ENCODE measurements around the gene LSAMP. TPM values are rescaled to one million over a fixed set of nuclear protein-coding genes. Genes with fewer than 3 reads are reported as not detected.

The LSAMP gene
- total RNA-seq, 1 experiment from 2014 or later, result 0.90 TPM

- no peak overlapping the region for H3K18ac ChIP-seq (ENCODE audit: insufficient read length, low read depth, low read length)
- no peaks in the 10 kb centered on the region for H3K79me2 ChIP-seq (ENCODE audit: insufficient read depth, low read length)
- no peak overlapping the region for H2BK5ac ChIP-seq (ENCODE audit: insufficient read length, low read length)
- no peaks in the 10 kb centered on the region for H3K23me2 ChIP-seq (ENCODE audit: insufficient read length, low read depth, low read length, poor library complexity, severe bottlenecking)
- no peak overlapping the region for H3K14ac ChIP-seq (ENCODE audit: insufficient read depth, low read length)
- H3K27ac ChIP-seq (ENCODE audit: insufficient read length, low read depth, low read length), result no peak overlapping the region
- H3K4me2 ChIP-seq (ENCODE audit: insufficient read depth, insufficient read length, low read length), result no peak overlapping the region
- no peak overlapping the region for H3K4me3 Mint-ChIP-seq
- H3K9ac ChIP-seq (ENCODE audit: extremely low read depth, insufficient read length, low read length), result no peak overlapping the region
- no peak overlapping the region for H3K56ac ChIP-seq (ENCODE audit: insufficient read length, low read depth, low read length)
- no peak overlapping the region for H3K4ac ChIP-seq (ENCODE audit: low read depth, low read length)
- no peak overlapping the region for H2AK5ac ChIP-seq (ENCODE audit: insufficient read length, low read length)
- no peaks in the 10 kb centered on the region for H3K9me3 ChIP-seq (ENCODE audit: control insufficient read depth, low read depth, low read length)
- H2BK120ac ChIP-seq (ENCODE audit: low read depth, low read length, poor library complexity, severe bottlenecking), result no peak overlapping the region
- H2BK20ac ChIP-seq (ENCODE audit: low read depth, low read length, poor library complexity, severe bottlenecking), result no peak overlapping the region
- H3K36me3 Mint-ChIP-seq (ENCODE audit: insufficient read depth in 1 of 3, low read depth in 3 of 3), result no peaks in the 10 kb centered on the region
- no peak overlapping the region for H3K27ac Mint-ChIP-seq
- no peak overlapping the region for H2AFZ ChIP-seq (ENCODE audit: low read length)
- no peaks in the 10 kb centered on the region for H3K27me3 ChIP-seq (ENCODE audit: insufficient read depth, low read length)
- H4K5ac ChIP-seq (ENCODE audit: insufficient read length, low read depth, low read length), result no peak overlapping the region
- H4K8ac ChIP-seq (replicated peaks; ENCODE audit: insufficient read length, low read depth, low read length), result no peak overlapping the region
- no peak overlapping the region for H3K23ac ChIP-seq (ENCODE audit: insufficient read length, low read depth, low read length)
- no peak for DNase-seq
- no peaks in the 10 kb centered on the region for H3K79me1 ChIP-seq (ENCODE audit: insufficient read depth, low read depth, low read length, poor library complexity, severe bottlenecking)
- peaks cover 6% of the 10 kb centered on the region for H3K4me1 ChIP-seq (ENCODE audit: insufficient read depth, low read length)
- H4K91ac ChIP-seq (ENCODE audit: insufficient read length, low read depth, low read length), result no peak overlapping the region
- no peaks in the 10 kb centered on the region for H4K20me1 ChIP-seq (ENCODE audit: control insufficient read depth, insufficient read depth, insufficient read length)
- H2BK12ac ChIP-seq (ENCODE audit: insufficient read length, low read depth, low read length), result no peak overlapping the region
- no peaks in the 10 kb centered on the region; the same call in 1 of the 2 replicates for H3K27me3 Mint-ChIP-seq (ENCODE audit: low read depth)
- TF ChIP-seq, protein P1, sequence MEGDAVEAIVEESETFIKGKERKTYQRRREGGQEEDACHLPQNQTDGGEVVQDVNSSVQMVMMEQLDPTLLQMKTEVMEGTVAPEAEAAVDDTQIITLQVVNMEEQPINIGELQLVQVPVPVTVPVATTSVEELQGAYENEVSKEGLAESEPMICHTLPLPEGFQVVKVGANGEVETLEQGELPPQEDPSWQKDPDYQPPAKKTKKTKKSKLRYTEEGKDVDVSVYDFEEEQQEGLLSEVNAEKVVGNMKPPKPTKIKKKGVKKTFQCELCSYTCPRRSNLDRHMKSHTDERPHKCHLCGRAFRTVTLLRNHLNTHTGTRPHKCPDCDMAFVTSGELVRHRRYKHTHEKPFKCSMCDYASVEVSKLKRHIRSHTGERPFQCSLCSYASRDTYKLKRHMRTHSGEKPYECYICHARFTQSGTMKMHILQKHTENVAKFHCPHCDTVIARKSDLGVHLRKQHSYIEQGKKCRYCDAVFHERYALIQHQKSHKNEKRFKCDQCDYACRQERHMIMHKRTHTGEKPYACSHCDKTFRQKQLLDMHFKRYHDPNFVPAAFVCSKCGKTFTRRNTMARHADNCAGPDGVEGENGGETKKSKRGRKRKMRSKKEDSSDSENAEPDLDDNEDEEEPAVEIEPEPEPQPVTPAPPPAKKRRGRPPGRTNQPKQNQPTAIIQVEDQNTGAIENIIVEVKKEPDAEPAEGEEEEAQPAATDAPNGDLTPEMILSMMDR (conservative IDR thresholded peaks at IDR 0.05), result no peak
- no peaks in the 10 kb centered on the region for H3K9me3 Mint-ChIP-seq
- H3T11ph ChIP-seq (ENCODE audit: low read length), result no peak overlapping the region
- peaks cover 20 to 25% of the 10 kb centered on the region in 2 experiments for H3K4me1 Mint-ChIP-seq
- H2BK15ac ChIP-seq (ENCODE audit: low read depth, low read length), result no peak overlapping the region
Observed at GRCh38 chr3:115853104-115853503, 592.2 kb downstream of the LSAMP start.
